HEK293T (cell line): Measurements from ENCODE around the gene MMAA.

ENCODE experiments used
- CTCF ChIA-PET: fragments of 350-600 bp; formaldehyde crosslinking; extraction: SDS; loops from one replicate; lab custom pipeline; 2021; ENCODE audit warnings: antibody characterized with exemption, inconsistent platforms; lab: Yijun Ruan, JAX
- POLR2A ChIA-PET: fragments of 350-600 bp; formaldehyde crosslinking; extraction: SDS; loops from one replicate; lab custom pipeline; 2020; ENCODE audit warnings: antibody characterized with exemption, inconsistent platforms; lab: Yijun Ruan, JAX
- DNase-seq: peaks from one replicate; pipeline ENCODE4 v3.0.0; 2012; ENCODE audit warnings: mixed read lengths; ENCODE audit errors: extremely low spot score
- ARNT ChIP-seq: fragments of 450-650 bp; IDR thresholded peaks from 2 replicates; pipeline ENCODE4 v1.6.1; 2017; ENCODE audit warnings: mild to moderate bottlenecking
- BHLHE40 ChIP-seq: fragments of 450-650 bp; IDR thresholded peaks from 2 replicates; pipeline ENCODE4 v1.6.1; 2016; ENCODE audit warnings: mild to moderate bottlenecking, moderate library complexity, borderline replicate concordance
- CTBP1 ChIP-seq: fragments of 450-650 bp; IDR thresholded peaks from 2 replicates; pipeline ENCODE4 v1.6.1; 2016; ENCODE audit warnings: borderline replicate concordance
- ELF4 ChIP-seq: fragments of 450-650 bp; IDR thresholded peaks from 2 replicates; pipeline ENCODE4 v1.6.1; 2017; ENCODE audit warnings: antibody characterized with exemption
- FOXA1 ChIP-seq: fragments of 450-650 bp; IDR thresholded peaks from 2 replicates; pipeline ENCODE4 v1.6.1; 2016; ENCODE audit warnings: mild to moderate bottlenecking
- FOXK2 ChIP-seq: fragments of 450-650 bp; IDR thresholded peaks from 2 replicates; pipeline ENCODE4 v1.6.1; 2016; ENCODE audit warnings: mild to moderate bottlenecking
- FOXM1 ChIP-seq: fragments of 450-650 bp; IDR thresholded peaks from 2 replicates; pipeline ENCODE4 v1.6.1; 2017; ENCODE audit warnings: mild to moderate bottlenecking, borderline replicate concordance
- HDGF ChIP-seq: fragments of 450-650 bp; IDR thresholded peaks from 2 replicates; pipeline ENCODE4 v1.6.1; 2017; ENCODE audit warnings: antibody characterized with exemption, borderline replicate concordance
- L3MBTL2 ChIP-seq: fragments of 450-650 bp; conservative IDR thresholded peaks from 2 replicates; pipeline ENCODE4 v1.6.1; 2016; ENCODE audit warnings: mild to moderate bottlenecking
- LEF1 ChIP-seq: fragments of 450-650 bp; IDR thresholded peaks from 2 replicates; pipeline ENCODE4 v1.6.1; 2017; ENCODE audit warnings: mild to moderate bottlenecking, borderline replicate concordance
- NFRKB ChIP-seq: fragments of 450-650 bp; IDR thresholded peaks from 2 replicates; pipeline ENCODE4 v1.6.1; 2016; ENCODE audit warnings: mild to moderate bottlenecking, moderate library complexity
- SP1 ChIP-seq: fragments of 450-650 bp; IDR thresholded peaks from 2 replicates; pipeline ENCODE4 v1.6.1; 2017
- SUZ12 ChIP-seq: fragments of 450-650 bp; IDR thresholded peaks from 2 replicates; pipeline ENCODE4 v1.6.1; 2016; ENCODE audit warnings: mild to moderate bottlenecking
- TARDBP ChIP-seq: fragments of 450-650 bp; IDR thresholded peaks from 2 replicates; pipeline ENCODE4 v1.6.1; 2016
- ZNF384 ChIP-seq: fragments of 450-650 bp; IDR thresholded peaks from 2 replicates; pipeline ENCODE4 v1.6.1; 2016
- TF ChIP-seq, protein P1 (sequence below): fragments of 450-650 bp; IDR thresholded peaks from 2 replicates; pipeline ENCODE4 v1.6.1; 2016

Gene MMAA

GRCh38 chr4:145644699-145645098 is 25.5 kb downstream of the MMAA start:
- DNase-seq = no peak
- POLR2A ChIA-PET = no interaction called here
- CTCF ChIA-PET = no interaction called here
- no peak for TF ChIP-seq SUZ12
- no peak for TF ChIP-seq SP1
- TF ChIP-seq CTBP1 = no peak
- TF ChIP-seq HDGF = no peak
- no peak for TF ChIP-seq ELF4
- no peak for TF ChIP-seq L3MBTL2
- no peak for TF ChIP-seq LEF1
- no peak for TF ChIP-seq NFRKB
- TF ChIP-seq TARDBP = no peak
- TF ChIP-seq FOXA1 = no peak

GRCh38 chr4:145656156-145656555 is 37.0 kb downstream of the MMAA start:
- no peak for DNase-seq
- TF ChIP-seq FOXA1 (no peak), L3MBTL2 (no peak), ELF4 (no peak), ARNT (no peak), SUZ12 (no peak), LEF1 (no peak), HDGF (no peak), BHLHE40 (no peak), ZNF384 (no peak), FOXM1 (no peak), TARDBP (no peak)
- TF ChIP-seq, protein P1, sequence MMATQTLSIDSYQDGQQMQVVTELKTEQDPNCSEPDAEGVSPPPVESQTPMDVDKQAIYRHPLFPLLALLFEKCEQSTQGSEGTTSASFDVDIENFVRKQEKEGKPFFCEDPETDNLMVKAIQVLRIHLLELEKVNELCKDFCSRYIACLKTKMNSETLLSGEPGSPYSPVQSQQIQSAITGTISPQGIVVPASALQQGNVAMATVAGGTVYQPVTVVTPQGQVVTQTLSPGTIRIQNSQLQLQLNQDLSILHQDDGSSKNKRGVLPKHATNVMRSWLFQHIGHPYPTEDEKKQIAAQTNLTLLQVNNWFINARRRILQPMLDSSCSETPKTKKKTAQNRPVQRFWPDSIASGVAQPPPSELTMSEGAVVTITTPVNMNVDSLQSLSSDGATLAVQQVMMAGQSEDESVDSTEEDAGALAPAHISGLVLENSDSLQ = no peak
- ChIA-PET POLR2A (no interaction called here), CTCF (interaction anchor here (1.1 kb wide), 1 partner anchor 9 kb away, joined by 3 read pairs; no protein-coding TSS in a partner anchor)

DNA sequence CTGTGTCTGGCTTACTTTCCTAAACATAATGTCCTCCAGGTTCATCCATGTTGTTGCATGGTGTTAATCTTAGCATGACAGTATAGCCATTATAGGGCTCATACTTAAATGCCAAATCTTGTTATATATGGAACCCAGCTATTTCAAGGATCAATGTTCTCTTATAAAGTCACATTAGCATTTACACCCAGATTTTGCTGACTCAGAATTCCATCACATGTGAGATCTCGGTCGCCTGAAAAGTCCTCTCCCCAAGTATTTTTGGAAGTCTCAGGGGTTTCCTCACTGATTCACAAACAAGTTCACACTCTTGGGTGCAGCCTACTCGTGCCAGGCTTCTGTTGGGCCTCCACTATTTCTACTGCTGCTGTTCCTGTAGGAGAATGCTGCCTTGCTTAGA is 40.9 kb downstream of the MMAA start:
- ChIA-PET CTCF (no interaction called here), POLR2A (no interaction called here)
- TF ChIP-seq SUZ12 (no peak), ELF4 (no peak), CTBP1 (no peak), FOXA1 (no peak), NFRKB (no peak), LEF1 (no peak), ZNF384 (no peak), FOXM1 (no peak), BHLHE40 (no peak), ARNT (no peak), FOXK2 (no peak), HDGF (no peak), TARDBP (no peak), L3MBTL2 (no peak), SP1 (no peak)
- TF ChIP-seq, protein P1 = no peak
- no peak for DNase-seq

- ChIA-PET CTCF (no interaction called here), POLR2A (no interaction called here)
- no peak for TF ChIP-seq ARNT
- no peak for TF ChIP-seq TARDBP
- no peak for TF ChIP-seq ELF4
- TF ChIP-seq FOXM1 = no peak
- no peak for TF ChIP-seq SP1
- TF ChIP-seq NFRKB = no peak
- TF ChIP-seq, protein P1 = no peak
- no peak for TF ChIP-seq FOXA1
- TF ChIP-seq ZNF384 = no peak
- TF ChIP-seq HDGF = no peak
- no peak for TF ChIP-seq BHLHE40
- no peak for TF ChIP-seq L3MBTL2
- no peak for TF ChIP-seq CTBP1
- TF ChIP-seq LEF1 = no peak
- TF ChIP-seq SUZ12 = no peak
- no peak for TF ChIP-seq FOXK2
- DNase-seq = no peak
Observed at GRCh38 chr4:145663194-145663593, 44.0 kb downstream of the MMAA start.

GRCh38 chr4:145665773-145666172 is 46.6 kb downstream of the MMAA start:
- POLR2A ChIA-PET = no interaction called here
- CTCF ChIA-PET = no interaction called here
- DNase-seq = no peak
- no peak for TF ChIP-seq FOXM1
- no peak for TF ChIP-seq ZNF384
- TF ChIP-seq LEF1 = no peak
- no peak for TF ChIP-seq SUZ12
- TF ChIP-seq CTBP1 = no peak
- no peak for TF ChIP-seq NFRKB
- TF ChIP-seq ELF4 = no peak
- no peak for TF ChIP-seq BHLHE40
- TF ChIP-seq FOXA1 = no peak

GRCh38 chr4:145670422-145670821 is 51.2 kb downstream of the MMAA start:
- ChIA-PET POLR2A (no interaction called here), CTCF (no interaction called here)
- no peak for DNase-seq
- TF ChIP-seq ELF4 = no peak
- no peak for TF ChIP-seq ARNT
- no peak for TF ChIP-seq BHLHE40
- no peak for TF ChIP-seq CTBP1
- no peak for TF ChIP-seq SP1
- TF ChIP-seq L3MBTL2 = no peak
- no peak for TF ChIP-seq FOXA1
- TF ChIP-seq NFRKB = no peak
- no peak for TF ChIP-seq SUZ12
- TF ChIP-seq FOXM1 = no peak
- no peak for TF ChIP-seq LEF1
- no peak for TF ChIP-seq TARDBP
- no peak for TF ChIP-seq HDGF
- TF ChIP-seq ZNF384 = no peak
- TF ChIP-seq FOXK2 = no peak
- TF ChIP-seq, protein P1 = no peak
